Stomach (tissue), 9 donors: Measurements from ENCODE around the gene RAB8A. TPM values are rescaled to one million over a fixed set of nuclear protein-coding genes. Genes with fewer than 3 reads are reported as not detected.

Experiments
- DNase-seq, 2 donors: peaks; one replicate each; pipeline versions ENCODE4 v3.0.0 to v3.0.0-alpha.2; 2013 to 2019
- H3K27ac ChIP-seq, 5 donors: fragments of 200-600 bp in 4 of 5; sonication (generic) in 4 of 5; one replicate each; pipeline ENCODE4 v1.5.1; 2013 to 2019; ENCODE audit warnings: mild to moderate bottlenecking in 1 of 5, moderate library complexity in 1 of 5
- H3K27me3 ChIP-seq, 3 donors: fragments of 200-600 bp; sonication (generic); one replicate each; pipeline ENCODE4 v1.5.1; 2017 to 2019; ENCODE audit warnings: mixed run types in 1 of 3
- H3K36me3 ChIP-seq, 4 donors: fragments of 200-600 bp; sonication (generic); 1 replicate in 3 of 4; 2 replicates in 1 of 4; pipeline ENCODE4 v1.5.1; 2016 to 2019
- H3K4me1 ChIP-seq, 4 donors: fragments of 200-600 bp; sonication (generic); one replicate each; pipeline ENCODE4 v1.5.1; 2016 to 2019
- H3K4me3 ChIP-seq, 4 donors: fragments of 200-600 bp; sonication (generic) in 3 of 4; one replicate each; pipeline ENCODE4 v1.5.1; 2016 to 2019; ENCODE audit warnings: mild to moderate bottlenecking in 1 of 4
- H3K9me3 ChIP-seq, 4 donors: fragments of 200-600 bp; sonication (generic); one replicate each; pipeline ENCODE4 v1.5.1; 2016 to 2019
- EP300 ChIP-seq: sonication (generic); formaldehyde crosslinking; IDR thresholded peaks from one replicate; pipeline ENCODE4 v1.6.1; 2017; ENCODE audit warnings: antibody characterized with exemption
- POLR2A ChIP-seq, 4 donors: fragments of 450-650 bp; IDR thresholded peaks; one replicate each; pipeline ENCODE4 v1.6.1; 2016; ENCODE audit warnings: antibody characterized with exemption in 4 of 4, control low read depth in 2 of 4, mild to moderate bottlenecking in 1 of 4, moderate library complexity in 1 of 4
- POLR2AphosphoS5 ChIP-seq, 3 donors: sonication (generic); formaldehyde crosslinking; IDR thresholded peaks; one replicate each; pipeline ENCODE4 v1.6.1; 2016; ENCODE audit warnings: antibody characterized with exemption in 3 of 3
- WGBS, 5 donors: extraction: QIAGEN DNeasy Blood & Tissue Kit in 3 of 5; methylation state at CpG; one replicate each; pipeline versions ENCODE4 v1.1.5 to v1.1.7; 2013 to 2018; 5-methylcytosine and 5-hydroxymethylcytosine counted together
- intact Hi-C: fragments of 100-400 bp; cut with DNase I; formaldehyde crosslinking; loops from one replicate; pipeline ENCODE4 v1.15.1; 2023; ENCODE audit warnings: low total_unique reads
- polyA plus RNA-seq, 3 donors: library from polyadenylated mRNA; stranded (reverse); fragments of 200-250 nt; gene quantifications; one replicate each; pipeline ENCODE4 v1.2.3, GENCODE V29; 2013
- total RNA-seq, 5 donors: library from RNA; depleted of rRNA; stranded (reverse); fragments of >200 nt; gene quantifications; one replicate each; pipeline versions ENCODE4 v1.1.0 to v1.2.3, GENCODE V29; 2014 to 2016
- TF ChIP-seq, protein P1 (sequence below), 7 experiments: fragments of 450-650 bp in 4 of 7; fragments of 200-600 bp in 3 of 7; sonication (generic) in 3 of 7; IDR thresholded peaks; one replicate each; pipeline ENCODE4 v1.5.1; 2016 to 2019; ENCODE audit warnings: antibody characterized with exemption in 7 of 7, control low read depth in 2 of 7, mild to moderate bottlenecking in 1 of 7
- donor health status: healthy with polysubstance abuse.
- donor health status: Bipolar disorder and iron deficiency.
- donor health status: healthy.

RAB8A gene
- total and polyA plus RNA-seq, 8 donors = 1.8 to 63.4 (median 31.8) TPM

DNA sequence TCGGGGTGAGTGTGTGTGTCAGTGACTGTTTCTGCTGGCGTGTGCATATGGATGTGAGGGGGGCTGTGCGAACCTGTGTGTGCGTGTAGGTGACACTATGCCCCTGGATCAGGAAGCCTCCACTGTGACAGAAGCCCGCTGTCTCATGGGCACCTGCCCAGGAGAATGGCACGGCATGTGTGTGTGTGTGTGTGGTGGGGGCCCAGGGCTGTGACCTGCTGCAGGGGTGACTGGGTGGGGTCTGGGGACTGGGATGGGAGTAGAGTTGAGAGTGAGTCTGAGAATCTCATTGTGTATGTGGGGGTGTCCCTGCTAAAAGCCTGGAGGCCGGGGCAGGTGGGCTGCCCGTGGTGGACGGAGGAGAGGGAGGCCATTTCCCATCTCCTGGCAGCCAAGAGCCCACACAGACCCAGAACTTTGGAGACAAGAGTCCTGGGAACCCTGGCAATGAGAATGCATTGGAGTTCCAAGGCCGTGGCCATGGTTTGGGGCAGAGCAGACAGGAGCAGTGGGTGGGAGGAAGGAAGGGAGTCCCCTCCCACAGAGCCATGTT, 41.8 kb upstream of the RAB8A start:
- DNase-seq = peak in 1 of 2 donors; percentile 40
- Histone ChIP-seq H3K9me3 (no peaks in the 10 kb centered on the region), H3K4me1 (peaks cover 30 to 71% (median 55%) of the 10 kb centered on the region in 4 donors), H3K4me3 (peak overlapping the region; percentile 64 to 69 (median 68)), H3K27me3 (no peaks in the 10 kb centered on the region), H3K36me3 (peaks cover 0 to 9% (median 3%) of the 10 kb centered on the region in 4 donors), H3K27ac (peak overlapping the region; percentile 89 to 100 (median 100))
- TF ChIP-seq POLR2AphosphoS5 (IDR thresholded peaks at IDR 0.05) (no peak), POLR2A (IDR thresholded peaks at IDR 0.05) (no peak), EP300 (no peak)
- TF ChIP-seq, protein P1, sequence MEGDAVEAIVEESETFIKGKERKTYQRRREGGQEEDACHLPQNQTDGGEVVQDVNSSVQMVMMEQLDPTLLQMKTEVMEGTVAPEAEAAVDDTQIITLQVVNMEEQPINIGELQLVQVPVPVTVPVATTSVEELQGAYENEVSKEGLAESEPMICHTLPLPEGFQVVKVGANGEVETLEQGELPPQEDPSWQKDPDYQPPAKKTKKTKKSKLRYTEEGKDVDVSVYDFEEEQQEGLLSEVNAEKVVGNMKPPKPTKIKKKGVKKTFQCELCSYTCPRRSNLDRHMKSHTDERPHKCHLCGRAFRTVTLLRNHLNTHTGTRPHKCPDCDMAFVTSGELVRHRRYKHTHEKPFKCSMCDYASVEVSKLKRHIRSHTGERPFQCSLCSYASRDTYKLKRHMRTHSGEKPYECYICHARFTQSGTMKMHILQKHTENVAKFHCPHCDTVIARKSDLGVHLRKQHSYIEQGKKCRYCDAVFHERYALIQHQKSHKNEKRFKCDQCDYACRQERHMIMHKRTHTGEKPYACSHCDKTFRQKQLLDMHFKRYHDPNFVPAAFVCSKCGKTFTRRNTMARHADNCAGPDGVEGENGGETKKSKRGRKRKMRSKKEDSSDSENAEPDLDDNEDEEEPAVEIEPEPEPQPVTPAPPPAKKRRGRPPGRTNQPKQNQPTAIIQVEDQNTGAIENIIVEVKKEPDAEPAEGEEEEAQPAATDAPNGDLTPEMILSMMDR (IDR thresholded peaks at IDR 0.05) = no peak
- intact Hi-C loops = no loop called here
- 46 to 76% (median 60%) methylated on average over 10 of the region's 10 CpGs for WGBS, 5 donors

DNA sequence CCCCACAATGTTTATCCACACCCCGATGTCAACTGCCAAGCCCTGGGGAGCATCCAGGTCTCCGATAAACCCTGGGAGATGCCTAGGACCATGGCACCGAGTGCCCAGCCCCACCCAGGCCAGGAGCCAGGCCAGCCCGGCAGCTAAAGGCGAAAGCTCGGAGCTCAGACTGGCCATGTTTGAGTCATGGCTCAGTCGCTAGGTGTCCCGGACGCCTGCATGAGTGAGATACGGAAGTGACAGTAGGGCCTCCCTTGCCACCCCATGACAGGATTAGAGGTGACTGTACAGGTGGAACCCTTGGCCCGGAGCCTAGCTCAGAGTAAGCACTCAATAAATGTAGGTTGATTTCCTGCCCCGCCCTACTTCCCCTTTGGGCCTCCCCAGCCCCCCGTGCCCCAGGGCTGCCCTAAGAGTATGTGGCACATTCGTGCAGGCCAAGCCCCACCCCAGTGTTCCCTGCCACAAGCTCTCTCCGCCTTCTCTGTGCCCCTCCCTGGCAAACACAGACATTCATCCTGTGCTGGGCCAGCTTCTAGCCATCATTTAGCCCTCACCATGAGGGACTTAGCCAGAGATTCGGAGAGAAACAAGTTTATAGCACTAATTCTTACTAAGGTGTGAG, 41.2 kb upstream of the RAB8A start:
- Histone ChIP-seq H3K36me3 (peaks cover 0 to 9% (median 3%) of the 10 kb centered on the region in 4 donors), H3K4me3 (peak overlapping the region; percentile 64 to 69 (median 68)), H3K4me1 (peaks cover 30 to 74% (median 58%) of the 10 kb centered on the region in 4 donors), H3K9me3 (no peaks in the 10 kb centered on the region), H3K27me3 (no peaks in the 10 kb centered on the region), H3K27ac (peak overlapping the region; percentile 89 to 100 (median 100))
- WGBS, 5 donors = 12 to 30% (median 15%) methylated on average over 4 to 16 of the region's 16 CpGs
- intact Hi-C loops = no loop called here
- TF ChIP-seq, protein P1 (IDR thresholded peaks at IDR 0.05) = no peak
- TF ChIP-seq POLR2AphosphoS5 (IDR thresholded peaks at IDR 0.05) (peak in 2 of 3 donors; percentile 86 to 90), POLR2A (IDR thresholded peaks at IDR 0.05) (no peak)
- peak; percentile 92 to 94 for DNase-seq

DNA sequence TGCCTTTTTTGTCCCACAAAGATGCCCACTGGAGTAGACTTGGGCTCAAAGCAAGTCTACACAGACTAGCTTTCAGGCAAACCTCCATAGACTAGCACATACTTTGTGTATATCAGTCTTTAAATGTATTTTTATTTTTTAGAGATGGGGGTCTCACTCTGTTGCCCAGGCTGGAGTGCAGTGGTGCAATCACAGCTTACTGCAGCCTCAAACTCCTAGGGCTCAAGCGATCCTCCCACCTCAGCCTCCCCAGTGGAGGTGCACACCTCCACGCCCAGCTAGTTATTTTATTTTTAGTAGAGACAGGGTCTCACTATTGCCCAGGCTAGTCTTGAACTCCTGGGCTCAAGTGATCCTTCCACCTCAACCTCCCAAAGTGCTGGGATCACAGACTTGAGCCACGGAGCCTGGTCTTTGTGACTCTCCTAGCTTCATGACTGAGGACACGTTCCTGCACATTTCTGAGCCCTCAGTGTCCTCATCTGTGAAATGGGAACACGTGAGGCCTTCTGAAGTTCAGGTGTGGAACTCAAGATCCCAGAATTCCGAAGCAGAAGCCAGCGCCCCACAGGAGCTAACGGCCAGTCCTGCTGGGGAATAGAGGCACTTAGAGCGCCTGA, 40.5 kb upstream of the RAB8A start:
- WGBS, 5 donors = 81 to 89% (median 83%) methylated on average over 8 to 9 of the region's 9 CpGs
- intact Hi-C loops = no loop called here
- Histone ChIP-seq H3K4me1 (peaks cover 30 to 78% (median 64%) of the 10 kb centered on the region in 4 donors), H3K27ac (peak overlapping the region; percentile 89 to 100 (median 100)), H3K27me3 (no peaks in the 10 kb centered on the region), H3K36me3 (peaks cover 0 to 9% (median 3%) of the 10 kb centered on the region in 4 donors), H3K4me3 (peak overlapping the region; percentile 64 to 69 (median 68)), H3K9me3 (no peaks in the 10 kb centered on the region)
- TF ChIP-seq, protein P1 (IDR thresholded peaks at IDR 0.05) = no peak
- no peak for TF ChIP-seq EP300
- TF ChIP-seq POLR2A (IDR thresholded peaks at IDR 0.05) = no peak
- TF ChIP-seq POLR2AphosphoS5 (IDR thresholded peaks at IDR 0.05) = no peak
- DNase-seq = no peak

DNA sequence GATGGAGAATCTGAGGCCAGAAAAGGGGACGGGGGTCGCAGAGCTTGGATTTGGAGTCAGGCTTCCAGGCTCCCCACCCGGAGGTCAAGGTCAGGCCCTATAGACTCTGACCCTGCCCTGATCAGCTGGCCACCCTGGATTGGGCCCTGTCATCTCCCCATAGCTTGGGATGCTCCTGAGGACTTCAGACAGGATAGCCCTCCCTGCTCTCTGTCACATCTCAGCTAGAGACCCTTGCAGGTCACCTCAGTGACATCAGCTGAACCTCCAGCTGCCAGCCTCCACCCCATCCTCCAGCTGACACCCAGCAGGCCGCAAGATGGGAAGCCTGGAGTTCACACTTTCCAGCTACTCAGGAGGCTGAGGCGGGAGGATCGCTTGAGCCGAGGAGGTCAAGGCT, 38.2 kb upstream of the RAB8A start:
- peak overlapping the region in 4 of 5 donors; percentile 94 to 100 (median 100) for H3K27ac ChIP-seq
- H3K36me3 ChIP-seq = peaks cover 0 to 9% (median 3%) of the 10 kb centered on the region in 4 donors
- intact Hi-C loops = no loop called here
- 87 to 94% (median 89%) methylated on average over 5 to 7 of the region's 7 CpGs for WGBS, 5 donors
- peaks cover 30 to 80% (median 66%) of the 10 kb centered on the region in 4 donors for H3K4me1 ChIP-seq
- no peaks in the 10 kb centered on the region for H3K27me3 ChIP-seq
- DNase-seq = no peak
- no peak overlapping the region for H3K4me3 ChIP-seq
- no peaks in the 10 kb centered on the region for H3K9me3 ChIP-seq
- peak in 1 of 3 donors; percentile 25 for TF ChIP-seq POLR2AphosphoS5 (IDR thresholded peaks at IDR 0.05)
- TF ChIP-seq, protein P1 (IDR thresholded peaks at IDR 0.05) = no peak
